Muscle of back (tissue), 13 donors: ENCODE measurements around the gene HNF4A. TPM values are rescaled to one million over a fixed set of nuclear protein-coding genes. Genes with fewer than 3 reads are reported as not detected.
"Not testable (repeated sequence)": the region's sequence is repeated elsewhere in the genome, so short reads cannot be mapped to it uniquely, and the experiment has no call there.

Experiments used
- DNase-seq, 3 donors: peaks; one replicate each; pipeline versions ENCODE4 v3.0.0 to v3.0.0-alpha.2; 2013
- long read RNA-seq, 9 donors: transcript quantifications; one replicate each; lab custom pipeline, GENCODE V29; 2026
- polyA plus RNA-seq, 10 donors: library from polyadenylated mRNA; unstranded; fragments of 120-200 nt; gene quantifications; one replicate each; pipeline ENCODE4 v1.2.1, GENCODE V29; 2013; ENCODE audit not compliant: insufficient read length in 10 of 10

HNF4A gene
- polyA plus RNA-seq = under 1 TPM in 4 of 10 donors, not detected in 6; 0.07 to 0.16 (median 0.10) TPM
- long read RNA-seq, donor 1 = 0 reads
- long read RNA-seq, donor 2 = 0 reads
- long read RNA-seq, donor 3 = 0 reads
- long read RNA-seq, donor 4 = 0 reads
- long read RNA-seq, donor 5 = 0 reads
- long read RNA-seq, donor 6 = 0 reads
- long read RNA-seq, donor 7 = 0 reads
- long read RNA-seq, donor 8 = 0 reads
- long read RNA-seq, donor 9 = 0 reads

DNA sequence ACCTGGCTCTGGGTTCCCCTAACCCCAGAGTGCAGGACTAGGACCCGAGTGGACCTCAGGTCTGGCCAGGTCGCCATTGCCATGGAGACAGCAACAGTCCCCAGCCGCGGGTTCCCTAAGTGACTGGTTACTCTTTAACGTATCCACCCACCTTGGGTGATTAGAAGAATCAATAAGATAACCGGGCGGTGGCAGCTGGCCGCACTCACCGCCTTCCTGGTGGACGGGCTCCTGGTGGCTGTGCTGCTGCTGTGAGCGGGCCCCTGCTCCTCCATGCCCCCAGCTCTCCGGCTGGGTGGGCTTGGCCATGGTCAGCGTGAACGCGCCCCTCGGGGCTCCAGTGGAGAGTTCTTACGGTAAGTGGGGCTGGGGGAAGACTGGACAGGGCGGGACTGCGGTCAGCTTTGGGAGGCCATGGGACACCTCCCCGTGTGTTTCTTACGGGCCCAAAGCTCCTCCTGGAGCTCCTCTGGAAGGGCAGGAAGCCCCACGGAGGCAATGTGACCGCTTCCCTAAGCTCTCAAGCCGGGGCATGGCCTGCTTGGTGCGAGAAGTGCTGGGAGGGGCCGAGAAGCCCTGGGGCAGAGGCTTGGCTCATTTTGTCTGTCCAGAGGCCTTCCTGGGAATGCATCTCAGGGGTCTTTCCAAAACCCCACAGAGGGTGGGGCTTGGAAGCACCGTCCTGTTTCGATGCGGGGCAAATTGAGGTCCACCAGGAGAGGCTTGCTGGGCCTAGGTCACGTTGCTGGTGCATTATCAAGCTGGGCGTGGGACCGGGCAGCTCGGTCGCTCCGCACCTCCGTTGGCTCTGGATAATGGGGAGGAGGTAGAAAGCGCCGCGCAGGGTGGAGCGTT, at the start of gene HNF4A:
TSS of gene HNF4A (plus strand) at position 202 of the 855 bp plus-strand sequence. CDS start at position 308, 106 bp downstream.
- no peak for DNase-seq

GRCh38 chr20:44306927-44307326, 48.6 kb upstream of the HNF4A start:
- no peak for DNase-seq

DNA sequence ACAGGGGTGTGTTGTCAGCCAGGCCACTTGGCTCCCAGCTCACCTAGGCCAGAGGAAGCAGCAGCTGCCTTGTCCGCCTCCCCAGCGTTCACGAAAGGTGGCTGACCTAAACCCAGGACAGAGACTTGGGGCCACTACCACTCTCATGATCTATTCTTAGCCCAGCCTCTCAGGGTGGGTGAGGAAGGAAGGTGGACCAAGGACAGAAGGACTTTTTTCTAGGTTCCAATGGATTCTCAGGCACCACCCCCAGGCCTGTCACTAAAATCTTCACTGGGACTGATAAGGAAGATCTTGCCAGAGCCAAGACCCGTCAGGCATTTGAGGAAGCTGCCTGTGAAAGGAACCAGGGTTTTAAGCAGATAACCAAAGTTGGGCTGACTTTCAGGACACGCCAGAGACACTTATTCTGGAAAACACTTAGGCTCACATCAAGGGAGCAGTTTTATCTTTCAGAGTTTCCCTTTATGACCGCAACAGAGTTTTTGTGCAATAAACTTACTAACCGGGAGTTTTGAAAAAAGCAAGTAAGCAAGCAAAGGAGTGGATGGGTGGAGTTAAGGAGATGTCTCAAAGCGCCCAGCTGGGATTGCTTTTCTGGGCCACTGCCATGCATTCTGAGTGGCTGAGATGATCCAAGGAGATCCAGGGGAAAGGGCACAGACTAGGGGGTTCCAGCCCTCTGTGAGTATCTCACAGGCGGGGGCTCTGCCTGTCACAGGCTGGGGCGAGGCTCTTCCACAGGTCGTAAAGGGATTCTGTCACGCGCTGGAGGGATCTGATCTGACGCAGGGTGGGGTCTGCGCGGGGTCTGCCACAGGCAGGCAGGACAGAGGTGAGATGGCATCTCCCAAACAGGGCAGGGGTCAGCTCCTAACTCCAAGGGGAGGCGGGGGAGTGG, 45.5 kb upstream of the HNF4A start:
- DNase-seq = peak in 2 of 3 donors; percentile 6 to 47

GRCh38 chr20:44310664-44311639, 44.5 kb upstream of the HNF4A start, which contains the start of gene FITM2:
FITM2 (minus strand) TSS chr20:44311202; CDS start chr20:44311148, 54 bp downstream.
- DNase-seq = peak; percentile 97 to 99 (median 99)

- DNase-seq = no peak
Observed at GRCh38 chr20:44314870-44315269, 40.6 kb upstream of the HNF4A start.

GRCh38 chr20:44319839-44320422, 35.6 kb upstream of the HNF4A start:
- no peak for DNase-seq

DNA sequence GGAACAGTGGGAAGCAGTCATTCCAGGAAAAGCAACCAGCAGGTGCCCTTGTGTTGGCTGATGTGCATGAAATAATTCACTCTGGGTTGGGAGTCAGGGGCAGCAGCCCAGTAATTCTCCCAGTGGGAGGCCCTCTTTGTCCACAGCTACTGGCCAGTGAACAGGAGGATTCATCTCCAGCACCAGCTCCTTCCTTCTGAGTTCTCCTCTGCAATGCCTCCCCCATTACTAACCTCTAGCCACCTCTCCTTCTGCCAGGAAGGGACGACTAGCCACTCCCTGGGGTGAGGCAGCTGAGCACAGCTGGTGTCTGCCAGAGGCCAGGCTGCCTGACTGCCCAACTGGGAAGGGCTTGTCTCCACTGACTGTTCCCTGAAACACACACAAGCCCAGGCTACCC, 31.2 kb upstream of the HNF4A start:
- DNase-seq = peak in 1 of 3 donors; percentile 4

- peak in 1 of 3 donors; percentile 7 for DNase-seq
Observed at GRCh38 chr20:44326391-44327159, 28.9 kb upstream of the HNF4A start.

DNA sequence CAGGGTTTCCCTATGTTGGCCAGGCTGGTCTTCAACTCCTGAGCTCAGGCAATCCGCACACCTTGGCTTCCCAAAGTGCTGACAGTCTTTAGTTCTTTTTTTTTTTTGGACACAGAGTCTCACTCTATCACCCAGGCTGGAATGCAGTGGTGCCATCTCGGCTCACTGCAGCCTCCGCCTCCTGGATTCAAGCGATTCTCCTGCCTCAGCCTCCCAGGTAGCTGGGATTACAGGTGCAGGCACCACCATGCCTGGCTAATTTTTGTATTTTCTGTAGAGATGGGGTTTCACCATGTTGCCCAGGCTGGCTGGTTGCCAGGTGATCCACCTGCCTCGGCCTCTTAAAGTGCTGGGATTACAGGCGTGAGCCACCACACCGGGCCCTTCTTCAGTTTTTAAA, 27.8 kb upstream of the HNF4A start:
- DNase-seq = not testable (repeated sequence)

GRCh38 chr20:44328428-44328827, 27.1 kb upstream of the HNF4A start:
- DNase-seq = no peak

GRCh38 chr20:44331201-44331600, 24.3 kb upstream of the HNF4A start:
- no peak for DNase-seq

GRCh38 chr20:44334306-44334705, 21.2 kb upstream of the HNF4A start:
- DNase-seq = no peak

DNA sequence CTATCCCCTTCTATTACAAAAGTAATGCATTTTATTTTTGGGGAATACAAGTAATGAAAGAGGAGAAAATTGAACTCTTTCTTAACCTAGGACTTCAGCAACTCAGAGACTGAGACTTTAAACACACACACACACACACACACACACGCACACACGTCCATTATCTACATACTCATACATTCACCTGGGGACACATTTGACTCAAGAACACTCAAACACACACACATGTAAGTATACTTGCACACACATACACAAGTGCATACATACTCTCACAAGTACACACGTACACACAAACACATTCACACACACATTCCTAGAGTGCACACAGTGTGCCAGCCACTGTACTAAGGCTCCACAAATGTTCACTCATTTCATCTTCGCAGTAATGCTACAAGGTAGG, 20.8 kb upstream of the HNF4A start:
- DNase-seq = no peak

GRCh38 chr20:44335675-44336074, 19.8 kb upstream of the HNF4A start:
- DNase-seq = no peak

DNA sequence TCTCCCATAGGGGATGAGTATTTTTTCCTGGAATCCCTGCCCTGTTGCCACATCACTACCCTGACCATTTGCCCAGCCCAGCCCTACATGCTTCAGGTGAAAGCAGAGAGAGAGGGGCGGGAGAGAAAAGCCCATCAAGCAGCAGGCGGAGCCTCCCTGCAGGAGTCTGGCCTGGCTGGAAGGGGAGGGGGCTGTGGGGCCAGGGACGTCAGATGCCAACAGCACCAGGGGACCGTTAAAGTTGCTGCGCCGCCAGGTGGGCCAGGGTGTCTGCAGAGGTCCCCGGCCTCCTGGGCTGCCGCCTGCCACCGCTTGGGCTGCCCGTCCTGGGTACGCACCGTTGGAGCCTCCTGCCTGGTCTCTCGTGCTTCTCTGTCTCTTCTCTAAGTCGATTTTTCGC, 19.4 kb upstream of the HNF4A start:
- DNase-seq = no peak

GRCh38 chr20:44336725-44337380, 18.6 kb upstream of the HNF4A start, which contains the start of gene R3HDML:
R3HDML (plus strand) TSS chr20:44337043; CDS start chr20:44337158, 115 bp downstream.
- no peak for DNase-seq

DNA sequence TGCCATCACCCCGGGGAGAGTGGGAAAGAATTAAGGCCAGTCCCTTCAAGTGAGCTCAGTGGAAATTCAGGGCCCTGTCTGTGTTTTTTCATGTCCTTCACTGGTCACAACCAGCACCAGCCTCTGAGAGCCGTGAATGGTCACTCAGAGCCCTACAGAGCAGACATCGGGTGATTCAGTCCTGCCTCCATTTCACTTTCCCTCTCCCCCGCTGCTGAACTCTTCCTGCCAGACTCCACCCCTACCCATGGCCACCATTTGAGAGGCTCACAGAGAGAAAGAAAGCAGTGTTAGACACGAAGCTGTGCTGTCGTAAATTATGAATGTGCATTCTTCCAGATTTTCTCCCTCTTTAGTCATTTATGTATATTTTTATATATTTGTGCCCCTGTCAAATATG, 13.3 kb upstream of the HNF4A start:
- DNase-seq = peak in 1 of 3 donors; percentile 17

- no peak for DNase-seq
Observed at GRCh38 chr20:44343162-44343675, 12.3 kb upstream of the HNF4A start.

- DNase-seq = no peak
Observed at GRCh38 chr20:44344723-44345122, 10.8 kb upstream of the HNF4A start.
